WTC11 (cell line): ENCODE results near the gene CD2BP2. TPM values are rescaled to one million over a fixed set of nuclear protein-coding genes. Genes with fewer than 3 reads are reported as not detected.

ENCODE experiments used
- AR ChIP-seq: fragments of 250-450 bp; sonication (Bioruptor Pico); IDR thresholded peaks from 2 replicates; pipeline ENCODE4 v1.9.0; 2021; ENCODE audit warnings: mild to moderate bottlenecking
- ATF2 ChIP-seq: sonication (generic); formaldehyde crosslinking; IDR thresholded peaks from 2 replicates; pipeline ENCODE4 v1.8.1; 2022; ENCODE audit warnings: low read depth, missing genetic modification reagents, borderline replicate concordance
- ELF4 ChIP-seq: sonication (generic); formaldehyde crosslinking; IDR thresholded peaks from 2 replicates; pipeline ENCODE4 v1.8.1; 2022; ENCODE audit warnings: low read depth, mild to moderate bottlenecking, moderate library complexity, missing genetic modification reagents
- EMX1 ChIP-seq: fragments of 250-450 bp; sonication (Bioruptor Pico); IDR thresholded peaks from 2 replicates; pipeline ENCODE4 v1.8.0; 2021; ENCODE audit warnings: mild to moderate bottlenecking
- FOXK1 ChIP-seq: sonication (generic); formaldehyde crosslinking; IDR thresholded peaks from 2 replicates; pipeline ENCODE4 v1.8.0; 2022; ENCODE audit warnings: mild to moderate bottlenecking, moderate library complexity, missing genetic modification reagents
- GABPB1 ChIP-seq: sonication (generic); formaldehyde crosslinking; IDR thresholded peaks from 2 replicates; pipeline ENCODE4 v1.8.1; 2023; ENCODE audit warnings: mild to moderate bottlenecking, missing genetic modification reagents
- GRHL2 ChIP-seq: fragments of 250-450 bp; sonication (Bioruptor Pico); IDR thresholded peaks from 2 replicates; pipeline ENCODE4 v1.8.0; 2022; ENCODE audit warnings: mild to moderate bottlenecking, moderate library complexity; ENCODE audit not compliant: insufficient replicate concordance, severe bottlenecking
- GTF2I ChIP-seq: fragments of 250-450 bp; sonication (Bioruptor Pico); conservative IDR thresholded peaks from 2 replicates; pipeline ENCODE4 v1.4.0; 2021; ENCODE audit warnings: mild to moderate bottlenecking
- KAT7 ChIP-seq: sonication (generic); formaldehyde crosslinking; IDR thresholded peaks from 2 replicates; pipeline ENCODE4 v1.8.1; 2023; ENCODE audit warnings: missing genetic modification reagents, mild to moderate bottlenecking, borderline replicate concordance
- MXD4 ChIP-seq: fragments of 250-450 bp; sonication (Bioruptor Pico); IDR thresholded peaks from 2 replicates; pipeline ENCODE4 v1.8.0; 2021; ENCODE audit warnings: mild to moderate bottlenecking, moderate library complexity, borderline replicate concordance
- NR3C1 ChIP-seq: sonication (generic); formaldehyde crosslinking; conservative IDR thresholded peaks from 2 replicates; pipeline ENCODE4 v1.8.1; 2023; ENCODE audit warnings: low read depth, mild to moderate bottlenecking, missing genetic modification reagents
- RELA ChIP-seq: sonication (generic); formaldehyde crosslinking; IDR thresholded peaks from 2 replicates; pipeline ENCODE4 v1.8.1; 2022; ENCODE audit warnings: missing genetic modification reagents, mild to moderate bottlenecking, borderline replicate concordance
- SOX15 ChIP-seq: fragments of 250-450 bp; sonication (Bioruptor Pico); IDR thresholded peaks from 2 replicates; pipeline ENCODE4 v1.9.0; 2021; ENCODE audit warnings: mild to moderate bottlenecking
- ZBTB21 ChIP-seq: sonication (generic); formaldehyde crosslinking; IDR thresholded peaks from 2 replicates; pipeline ENCODE4 v1.8.1; 2023; ENCODE audit warnings: mild to moderate bottlenecking, missing genetic modification reagents, borderline replicate concordance
- ZNF121 ChIP-seq: sonication (generic); formaldehyde crosslinking; IDR thresholded peaks from 2 replicates; pipeline ENCODE4 v1.8.0; 2023; ENCODE audit warnings: missing genetic modification reagents
- ZNF317 ChIP-seq: sonication (generic); formaldehyde crosslinking; IDR thresholded peaks from 2 replicates; pipeline ENCODE4 v1.8.1; 2023; ENCODE audit warnings: low read depth, mild to moderate bottlenecking, moderate library complexity, missing genetic modification reagents, borderline replicate concordance
- total RNA-seq: library from RNA; stranded (reverse); gene quantifications from 3 replicates; pipeline ENCODE4 v1.2.3, GENCODE V29; 2021
- TF ChIP-seq, protein P1 (sequence below): sonication (generic); formaldehyde crosslinking; IDR thresholded peaks from 2 replicates; pipeline ENCODE4 v1.8.1; 2022; ENCODE audit warnings: mild to moderate bottlenecking, missing genetic modification reagents, moderate library complexity, borderline replicate concordance
- TF ChIP-seq, protein P2 (sequence below): fragments of 250-450 bp; sonication (Bioruptor Pico); IDR thresholded peaks from 2 replicates; pipeline ENCODE4 v1.9.0; 2021; ENCODE audit warnings: mild to moderate bottlenecking, borderline replicate concordance

The CD2BP2 gene
- total RNA-seq, 1 experiment from 2014 or later = 56.6 TPM

- TF ChIP-seq AR (CRISPR knock-in tag) = no peak
- TF ChIP-seq EMX1 (CRISPR knock-in tag) = no peak
- no peak for TF ChIP-seq SOX15 (CRISPR knock-in tag)
- TF ChIP-seq GRHL2 (CRISPR knock-in tag) = no peak
- peak; percentile 82; the same call in 1 of the 2 replicates for TF ChIP-seq KAT7
- TF ChIP-seq, protein P1, sequence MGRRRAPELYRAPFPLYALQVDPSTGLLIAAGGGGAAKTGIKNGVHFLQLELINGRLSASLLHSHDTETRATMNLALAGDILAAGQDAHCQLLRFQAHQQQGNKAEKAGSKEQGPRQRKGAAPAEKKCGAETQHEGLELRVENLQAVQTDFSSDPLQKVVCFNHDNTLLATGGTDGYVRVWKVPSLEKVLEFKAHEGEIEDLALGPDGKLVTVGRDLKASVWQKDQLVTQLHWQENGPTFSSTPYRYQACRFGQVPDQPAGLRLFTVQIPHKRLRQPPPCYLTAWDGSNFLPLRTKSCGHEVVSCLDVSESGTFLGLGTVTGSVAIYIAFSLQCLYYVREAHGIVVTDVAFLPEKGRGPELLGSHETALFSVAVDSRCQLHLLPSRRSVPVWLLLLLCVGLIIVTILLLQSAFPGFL (CRISPR knock-in tag) = 0 out of 2 replicates have a peak, but pooled peaks have one; percentile 41
- no peak for TF ChIP-seq ATF2
- no peak; the same call in 1 of the 2 replicates for TF ChIP-seq ZBTB21 (CRISPR knock-in tag)
- TF ChIP-seq, protein P2, sequence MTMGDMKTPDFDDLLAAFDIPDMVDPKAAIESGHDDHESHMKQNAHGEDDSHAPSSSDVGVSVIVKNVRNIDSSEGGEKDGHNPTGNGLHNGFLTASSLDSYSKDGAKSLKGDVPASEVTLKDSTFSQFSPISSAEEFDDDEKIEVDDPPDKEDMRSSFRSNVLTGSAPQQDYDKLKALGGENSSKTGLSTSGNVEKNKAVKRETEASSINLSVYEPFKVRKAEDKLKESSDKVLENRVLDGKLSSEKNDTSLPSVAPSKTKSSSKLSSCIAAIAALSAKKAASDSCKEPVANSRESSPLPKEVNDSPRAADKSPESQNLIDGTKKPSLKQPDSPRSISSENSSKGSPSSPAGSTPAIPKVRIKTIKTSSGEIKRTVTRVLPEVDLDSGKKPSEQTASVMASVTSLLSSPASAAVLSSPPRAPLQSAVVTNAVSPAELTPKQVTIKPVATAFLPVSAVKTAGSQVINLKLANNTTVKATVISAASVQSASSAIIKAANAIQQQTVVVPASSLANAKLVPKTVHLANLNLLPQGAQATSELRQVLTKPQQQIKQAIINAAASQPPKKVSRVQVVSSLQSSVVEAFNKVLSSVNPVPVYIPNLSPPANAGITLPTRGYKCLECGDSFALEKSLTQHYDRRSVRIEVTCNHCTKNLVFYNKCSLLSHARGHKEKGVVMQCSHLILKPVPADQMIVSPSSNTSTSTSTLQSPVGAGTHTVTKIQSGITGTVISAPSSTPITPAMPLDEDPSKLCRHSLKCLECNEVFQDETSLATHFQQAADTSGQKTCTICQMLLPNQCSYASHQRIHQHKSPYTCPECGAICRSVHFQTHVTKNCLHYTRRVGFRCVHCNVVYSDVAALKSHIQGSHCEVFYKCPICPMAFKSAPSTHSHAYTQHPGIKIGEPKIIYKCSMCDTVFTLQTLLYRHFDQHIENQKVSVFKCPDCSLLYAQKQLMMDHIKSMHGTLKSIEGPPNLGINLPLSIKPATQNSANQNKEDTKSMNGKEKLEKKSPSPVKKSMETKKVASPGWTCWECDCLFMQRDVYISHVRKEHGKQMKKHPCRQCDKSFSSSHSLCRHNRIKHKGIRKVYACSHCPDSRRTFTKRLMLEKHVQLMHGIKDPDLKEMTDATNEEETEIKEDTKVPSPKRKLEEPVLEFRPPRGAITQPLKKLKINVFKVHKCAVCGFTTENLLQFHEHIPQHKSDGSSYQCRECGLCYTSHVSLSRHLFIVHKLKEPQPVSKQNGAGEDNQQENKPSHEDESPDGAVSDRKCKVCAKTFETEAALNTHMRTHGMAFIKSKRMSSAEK (CRISPR knock-in tag) = no peak
- TF ChIP-seq RELA (CRISPR knock-in tag) = no peak
- TF ChIP-seq GTF2I (CRISPR knock-in tag) = no peak
- TF ChIP-seq ZNF121 = no peak
- TF ChIP-seq ZNF317 = no peak
- no peak for TF ChIP-seq ELF4 (CRISPR knock-in tag)
- TF ChIP-seq MXD4 (CRISPR knock-in tag) = no peak
- TF ChIP-seq FOXK1 (CRISPR knock-in tag) = peak; percentile 14
- peak; percentile 65 for TF ChIP-seq GABPB1 (CRISPR knock-in tag)
- TF ChIP-seq NR3C1 (CRISPR knock-in tag) = no peak
- TF ChIP-seq, all 79 proteins: peak for 20
Measured at GRCh38 chr16:30395155-30395991, 40.3 kb upstream of the CD2BP2 start, which contains the start of gene ZNF48 (continued).
